Panc1 (cell line): Measurements from ENCODE around the gene IFNA1.
"Not testable (repeated sequence)": the region's sequence is repeated elsewhere in the genome, so short reads cannot be mapped to it uniquely, and the experiment has no call there.

Experiments used
- SIN3A ChIP-seq: IDR thresholded peaks from 2 replicates; pipeline ENCODE4 v1.6.1; 2012; ENCODE audit warnings: low read depth, mild to moderate bottlenecking, low read length, moderate library complexity, borderline replicate concordance; ENCODE audit not compliant: insufficient read depth
- TF ChIP-seq, protein P1 (sequence below): fragments of 450-650 bp; IDR thresholded peaks from 2 replicates; pipeline ENCODE4 v1.5.1; 2017; ENCODE audit warnings: mild to moderate bottlenecking

DNA sequence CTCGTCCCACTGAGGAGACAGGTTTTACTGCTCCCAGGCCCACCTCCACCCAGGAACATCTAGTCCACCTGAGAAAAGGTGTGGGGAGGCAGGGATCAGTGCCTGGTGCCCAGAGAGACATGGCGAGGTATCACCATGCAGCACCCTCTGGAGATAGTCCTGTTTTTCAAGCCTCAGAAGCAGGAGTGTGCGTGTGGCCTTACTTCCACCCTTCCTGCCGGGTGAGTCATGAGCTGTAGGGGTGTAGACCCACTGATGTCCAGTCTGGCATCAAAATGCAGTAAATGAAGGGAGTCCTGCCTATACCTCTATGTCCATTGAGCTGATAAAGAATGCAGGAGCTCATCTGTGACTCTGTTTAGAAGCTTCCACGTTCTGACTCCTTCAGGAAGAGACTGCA is 9.1 kb downstream of the IFNA1 start:
- TF ChIP-seq, protein P1, sequence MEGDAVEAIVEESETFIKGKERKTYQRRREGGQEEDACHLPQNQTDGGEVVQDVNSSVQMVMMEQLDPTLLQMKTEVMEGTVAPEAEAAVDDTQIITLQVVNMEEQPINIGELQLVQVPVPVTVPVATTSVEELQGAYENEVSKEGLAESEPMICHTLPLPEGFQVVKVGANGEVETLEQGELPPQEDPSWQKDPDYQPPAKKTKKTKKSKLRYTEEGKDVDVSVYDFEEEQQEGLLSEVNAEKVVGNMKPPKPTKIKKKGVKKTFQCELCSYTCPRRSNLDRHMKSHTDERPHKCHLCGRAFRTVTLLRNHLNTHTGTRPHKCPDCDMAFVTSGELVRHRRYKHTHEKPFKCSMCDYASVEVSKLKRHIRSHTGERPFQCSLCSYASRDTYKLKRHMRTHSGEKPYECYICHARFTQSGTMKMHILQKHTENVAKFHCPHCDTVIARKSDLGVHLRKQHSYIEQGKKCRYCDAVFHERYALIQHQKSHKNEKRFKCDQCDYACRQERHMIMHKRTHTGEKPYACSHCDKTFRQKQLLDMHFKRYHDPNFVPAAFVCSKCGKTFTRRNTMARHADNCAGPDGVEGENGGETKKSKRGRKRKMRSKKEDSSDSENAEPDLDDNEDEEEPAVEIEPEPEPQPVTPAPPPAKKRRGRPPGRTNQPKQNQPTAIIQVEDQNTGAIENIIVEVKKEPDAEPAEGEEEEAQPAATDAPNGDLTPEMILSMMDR, result not testable (repeated sequence)
- TF ChIP-seq SIN3A, result not testable (repeated sequence)
